ENCODE results near the gene MAP1LC3B. TPM values are rescaled to one million over a fixed set of nuclear protein-coding genes. Genes with fewer than 3 reads are reported as not detected.

The MAP1LC3B gene
- total and polyA plus RNA-seq, 2 of the 8 experiments (the other 6 are each of a cell fraction or from before 2014, with no cell fraction given), result 29.5 to 48.5 TPM

- TF ChIP-seq EP300 (IDR thresholded peaks at IDR 0.05; ENCODE audit: borderline replicate concordance in 1 of 2, low read depth in 2 of 2, low read length in 2 of 2), result no peak
- no peak for TF ChIP-seq KDM1A (IDR thresholded peaks at IDR 0.05; ENCODE audit: borderline replicate concordance, low read length)
These were observed 56.7 kb downstream of the MAP1LC3B start (continued) for GRCh38 chr16:87448866-87449265.
